Smooth muscle cell (in vitro differentiated cells): ENCODE measurements around the gene RASGEF1B. TPM values are rescaled to one million over a fixed set of nuclear protein-coding genes. Genes with fewer than 3 reads are reported as not detected.

Experiments used
- DNase-seq: peaks from one replicate; lab custom pipeline; 2025; ENCODE audit not compliant: unreplicated experiment; lab: John Stamatoyannopoulos, UW
- H2AFZ ChIP-seq: fragments of 200-600 bp; sonication (generic); 2 replicates; pipeline ENCODE4 v1.6.0; 2016; ENCODE audit warnings: antibody characterized with exemption, low read depth, mild to moderate bottlenecking
- H3F3A ChIP-seq: fragments of 200-600 bp; sonication (generic); 2 replicates; pipeline ENCODE4 v1.6.0; 2017; ENCODE audit warnings: antibody characterized with exemption, low read depth
- H3K27ac ChIP-seq: fragments of 200-600 bp; sonication (generic); 2 replicates; pipeline ENCODE4 v1.5.1; 2016; ENCODE audit warnings: low read depth, mild to moderate bottlenecking
- H3K27me3 ChIP-seq: fragments of 200-600 bp; sonication (generic); 2 replicates; pipeline ENCODE4 v1.6.1; 2016; ENCODE audit warnings: low read depth, mild to moderate bottlenecking
- H3K36me3 ChIP-seq: fragments of 200-600 bp; sonication (generic); 2 replicates; pipeline ENCODE4 v1.5.1; 2016; ENCODE audit warnings: low read depth
- H3K4me1 ChIP-seq: fragments of 200-600 bp; sonication (generic); 2 replicates; pipeline ENCODE4 v1.5.1; 2016; ENCODE audit warnings: low read depth
- H3K4me2 ChIP-seq: fragments of 200-600 bp; sonication (generic); 2 replicates; pipeline ENCODE4 v1.6.0; 2016; ENCODE audit warnings: mild to moderate bottlenecking
- H3K4me3 ChIP-seq: fragments of 200-600 bp; sonication (generic); 2 replicates; pipeline ENCODE4 v1.5.1; 2016; ENCODE audit warnings: mild to moderate bottlenecking
- H3K79me2 ChIP-seq: fragments of 200-600 bp; sonication (generic); 2 replicates; pipeline ENCODE4 v1.6.0; 2016; ENCODE audit warnings: low read depth, mild to moderate bottlenecking
- H3K9ac ChIP-seq: fragments of 200-600 bp; sonication (generic); 2 replicates; pipeline ENCODE4 v1.6.0; 2016; ENCODE audit warnings: low read depth
- H3K9me3 ChIP-seq: fragments of 200-600 bp; sonication (generic); replicated peaks from 2 replicates; pipeline ENCODE4 v1.5.1; 2016; ENCODE audit warnings: low read depth
- H4K20me1 ChIP-seq: fragments of 200-600 bp; sonication (generic); 2 replicates; pipeline ENCODE4 v1.6.0; 2016; ENCODE audit warnings: low read depth
- CTCF ChIP-seq: fragments of 200-600 bp; sonication (generic); IDR thresholded peaks from 2 replicates; pipeline ENCODE4 v1.5.1; 2017; ENCODE audit warnings: borderline replicate concordance, mild to moderate bottlenecking, antibody characterized with exemption; ENCODE audit not compliant: insufficient read depth, poor library complexity, severe bottlenecking
- WGBS: methylation state at CpG from one replicate; pipeline ENCODE4 v1.1.7; 2016; ENCODE audit warnings: low lambda C conversion rate; 5-methylcytosine and 5-hydroxymethylcytosine counted together
- polyA plus RNA-seq: library from polyadenylated mRNA; unstranded; fragments of >200 nt; fragmentation: Nextera tagmentation; extraction: Ambion mirVana; gene quantifications from 2 replicates; pipeline ENCODE4 v1.2.1, GENCODE V29; 2016
- total RNA-seq: library from RNA; depleted of rRNA; stranded (reverse); fragments of >200 nt; gene quantifications from 2 replicates; pipeline ENCODE4 v1.2.3, GENCODE V29; 2014

Gene RASGEF1B
- total and polyA plus RNA-seq, 2 experiments from 2014 or later = 1.5 to 7.5 TPM

DNA sequence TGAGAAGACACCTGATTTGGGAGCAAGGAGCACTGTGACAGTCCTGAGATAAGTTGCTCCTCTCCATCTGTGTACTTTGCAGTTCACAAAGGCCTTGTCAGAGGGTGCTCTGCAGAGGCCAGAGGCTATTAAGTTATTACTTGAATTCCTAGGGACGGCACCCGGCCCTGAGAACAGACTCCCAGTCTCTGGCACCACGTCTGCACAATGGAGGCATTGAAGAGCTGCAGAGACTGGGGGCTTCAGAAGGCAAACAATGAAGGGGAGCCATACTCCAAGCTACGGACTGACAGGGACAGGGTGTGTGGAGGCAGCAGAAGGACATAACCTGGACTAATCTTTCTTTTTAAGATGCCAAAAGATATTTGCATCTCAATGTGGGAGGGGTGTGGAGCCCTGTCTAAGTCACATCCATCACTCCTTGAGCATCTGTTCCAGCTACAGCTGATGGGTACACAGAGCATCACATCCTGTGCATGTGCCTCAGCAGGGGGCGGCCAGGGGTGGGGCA is 11.5 kb downstream of the RASGEF1B start:
- Histone ChIP-seq H3K27ac (no peak overlapping the region), H3F3A (no peaks in the 10 kb centered on the region), H3K79me2 (no peaks in the 10 kb centered on the region), H3K36me3 (no peaks in the 10 kb centered on the region), H2AFZ (no peak overlapping the region), H3K4me1 (no peaks in the 10 kb centered on the region), H3K9me3 (no peaks in the 10 kb centered on the region), H3K4me3 (no peak overlapping the region), H3K27me3 (no peaks in the 10 kb centered on the region), H3K4me2 (no peak overlapping the region), H4K20me1 (no peaks in the 10 kb centered on the region), H3K9ac (no peak overlapping the region)
- TF ChIP-seq CTCF = no peak
- 55% methylated on average over 5 of the region's 5 CpGs for WGBS
- no peak for DNase-seq

DNA sequence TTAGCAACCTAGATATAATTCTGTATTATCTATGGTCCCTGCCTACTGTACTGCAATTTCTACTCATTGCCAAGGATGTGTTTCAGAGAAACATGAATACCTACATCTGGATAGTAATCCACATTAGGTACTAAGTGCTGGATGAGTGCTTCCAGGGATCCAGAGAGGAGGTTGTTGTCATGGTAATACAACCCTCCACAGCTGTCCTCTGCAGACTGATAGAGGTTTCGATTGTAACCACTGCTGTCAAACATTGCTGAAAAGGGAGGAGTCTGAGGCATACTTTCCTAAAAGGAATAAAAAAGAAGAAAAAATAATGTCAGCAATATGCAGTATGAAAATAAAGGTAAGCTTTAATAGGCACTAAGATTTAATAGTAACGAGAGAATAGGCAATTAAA is 12.5 kb downstream of the RASGEF1B start:
- no peak for DNase-seq
- no peak for TF ChIP-seq CTCF
- Histone ChIP-seq H4K20me1 (no peaks in the 10 kb centered on the region), H3K9ac (no peak overlapping the region), H3K27ac (no peak overlapping the region), H3K4me2 (no peak overlapping the region), H3K4me3 (no peak overlapping the region), H3K4me1 (no peaks in the 10 kb centered on the region), H3K9me3 (no peaks in the 10 kb centered on the region), H3K27me3 (no peaks in the 10 kb centered on the region), H3F3A (no peaks in the 10 kb centered on the region), H3K79me2 (no peaks in the 10 kb centered on the region), H2AFZ (no peak overlapping the region), H3K36me3 (no peaks in the 10 kb centered on the region)
- WGBS = 96% methylated on average over 2 of the region's 2 CpGs

- Histone ChIP-seq H3K27ac (no peak overlapping the region), H3K9me3 (no peaks in the 10 kb centered on the region), H3K9ac (no peak overlapping the region), H4K20me1 (no peaks in the 10 kb centered on the region), H3K4me2 (no peak overlapping the region), H3K4me3 (no peak overlapping the region), H3K27me3 (no peaks in the 10 kb centered on the region), H3K4me1 (no peaks in the 10 kb centered on the region), H2AFZ (no peak overlapping the region), H3K79me2 (no peaks in the 10 kb centered on the region), H3F3A (no peaks in the 10 kb centered on the region), H3K36me3 (no peaks in the 10 kb centered on the region)
- no peak for DNase-seq
- whole genome bisulfite sequencing = 94% methylated on average over 2 of the region's 2 CpGs
- no peak for TF ChIP-seq CTCF
Measured at GRCh38 chr4:81457921-81458520, 13.7 kb downstream of the RASGEF1B start.

- Histone ChIP-seq H3K9ac (no peak overlapping the region), H3K4me2 (no peak overlapping the region), H3K27ac (no peak overlapping the region), H3K4me1 (no peaks in the 10 kb centered on the region), H3K9me3 (no peaks in the 10 kb centered on the region), H3K27me3 (no peaks in the 10 kb centered on the region), H3K79me2 (no peaks in the 10 kb centered on the region), H3K4me3 (no peak overlapping the region), H3F3A (no peaks in the 10 kb centered on the region), H4K20me1 (no peaks in the 10 kb centered on the region), H3K36me3 (no peaks in the 10 kb centered on the region), H2AFZ (no peak overlapping the region)
- no peak for TF ChIP-seq CTCF
- no peak for DNase-seq
- WGBS = 90% methylated on average over 3 of the region's 3 CpGs
Measured at GRCh38 chr4:81457345-81457744, 14.4 kb downstream of the RASGEF1B start.
